ENCODE measurements around the gene MARCHF10.
A peak's percentile ranks its signal among the peaks of the same experiment; 100 is the strongest.
"Not testable (repeated sequence)": the region's sequence is repeated elsewhere in the genome, so short reads cannot be mapped to it uniquely, and the experiment has no call there.

MARCHF10 gene

GRCh38 chr17:62832405-62832804 is 24.3 kb upstream of the MARCHF10 start:
- Histone ChIP-seq H3K4me2 (no peak overlapping the region), H3K4me1 (peaks cover 21% of the 10 kb centered on the region), H3K27me3 (no peaks in the 10 kb centered on the region), H3K9ac (no peak overlapping the region), H3K27ac (no peak overlapping the region), H3K9me3 (no peaks in the 10 kb centered on the region), H4K20me1 (no peaks in the 10 kb centered on the region), H3K36me3 (no peaks in the 10 kb centered on the region), H3K4me3 (no peak overlapping the region)
- no peak for TF ChIP-seq Cebpa-rat (IDR thresholded peaks at IDR 0.05)

GRCh38 chr17:62831066-62831465 is 23.0 kb upstream of the MARCHF10 start:
- not testable (repeated sequence) for H3K4me3 ChIP-seq, H3K36me3 ChIP-seq, H3K27ac ChIP-seq, H4K20me1 ChIP-seq, H3K4me2 ChIP-seq, H3K9me3 ChIP-seq, H3K27me3 ChIP-seq, H3K9ac ChIP-seq
- peaks cover 30% of the 10 kb centered on the region for H3K4me1 ChIP-seq

- peak overlapping the region; percentile 25; the same call in 1 of the 2 replicates for H3K27ac ChIP-seq
- no peak overlapping the region for H3K4me3 ChIP-seq
- H3K36me3 ChIP-seq, result no peaks in the 10 kb centered on the region
- H3K9me3 ChIP-seq, result no peaks in the 10 kb centered on the region
- no peaks in the 10 kb centered on the region for H3K27me3 ChIP-seq
- TF ChIP-seq Cebpa-rat (IDR thresholded peaks at IDR 0.05), result no peak
- H4K20me1 ChIP-seq, result no peaks in the 10 kb centered on the region
- peaks cover 30% of the 10 kb centered on the region for H3K4me1 ChIP-seq
- peak overlapping the region; percentile 5; the same call in 1 of the 2 replicates for H3K9ac ChIP-seq
- peak overlapping the region; percentile 61 for H3K4me2 ChIP-seq
Measured at GRCh38 chr17:62827746-62828485, 19.8 kb upstream of the MARCHF10 start.

GRCh38 chr17:62826956-62827355 is 18.8 kb upstream of the MARCHF10 start:
- H3K27ac ChIP-seq, result no peak overlapping the region

GRCh38 chr17:62825182-62825581 is 17.1 kb upstream of the MARCHF10 start:
- Histone ChIP-seq H3K27me3 (no peaks in the 10 kb centered on the region), H3K27ac (no peak overlapping the region), H4K20me1 (no peaks in the 10 kb centered on the region), H3K9ac (no peak overlapping the region), H3K4me1 (peaks cover 26% of the 10 kb centered on the region), H3K9me3 (no peaks in the 10 kb centered on the region), H3K4me3 (no peak overlapping the region), H3K4me2 (no peak overlapping the region), H3K36me3 (no peaks in the 10 kb centered on the region)
- TF ChIP-seq Cebpa-rat (IDR thresholded peaks at IDR 0.05), result no peak

More at GRCh38 chr17:62826956-62827355, 18.8 kb upstream of the MARCHF10 start:
- Histone ChIP-seq H3K4me3 (no peak overlapping the region), H4K20me1 (no peaks in the 10 kb centered on the region), H3K4me1 (peaks cover 30% of the 10 kb centered on the region), H3K4me2 (peak overlapping the region; percentile 61), H3K27me3 (no peaks in the 10 kb centered on the region), H3K36me3 (no peaks in the 10 kb centered on the region), H3K9me3 (no peaks in the 10 kb centered on the region), H3K9ac (no peak overlapping the region)
- TF ChIP-seq Cebpa-rat (IDR thresholded peaks at IDR 0.05), result no peak

- no peaks in the 10 kb centered on the region for H4K20me1 ChIP-seq
- no peak overlapping the region for H3K27ac ChIP-seq
- H3K4me1 ChIP-seq, result peaks cover 33% of the 10 kb centered on the region
- H3K36me3 ChIP-seq, result no peaks in the 10 kb centered on the region
- H3K4me2 ChIP-seq, result no peak overlapping the region
- H3K27me3 ChIP-seq, result no peaks in the 10 kb centered on the region
- TF ChIP-seq Cebpa-rat (IDR thresholded peaks at IDR 0.05), result no peak
- H3K4me3 ChIP-seq, result no peak overlapping the region
- H3K9me3 ChIP-seq, result no peaks in the 10 kb centered on the region
- no peak overlapping the region for H3K9ac ChIP-seq
Measured at GRCh38 chr17:62824290-62825131, 16.4 kb upstream of the MARCHF10 start.

- Histone ChIP-seq H3K27me3 (no peaks in the 10 kb centered on the region), H3K9me3 (no peaks in the 10 kb centered on the region), H3K4me2 (no peak overlapping the region), H3K4me1 (peaks cover 38% of the 10 kb centered on the region), H4K20me1 (no peaks in the 10 kb centered on the region), H3K27ac (no peak overlapping the region), H3K9ac (no peak overlapping the region), H3K36me3 (no peaks in the 10 kb centered on the region), H3K4me3 (no peak overlapping the region)
- no peak for TF ChIP-seq Cebpa-rat (IDR thresholded peaks at IDR 0.05)
Measured at GRCh38 chr17:62823111-62823893, 15.2 kb upstream of the MARCHF10 start.

- H3K4me2 ChIP-seq, result no peak overlapping the region
Measured at GRCh38 chr17:62822080-62822904, 14.2 kb upstream of the MARCHF10 start.

More at GRCh38 chr17:62822080-62822904, 14.2 kb upstream of the MARCHF10 start:
- Histone ChIP-seq H3K9me3 (no peaks in the 10 kb centered on the region), H3K9ac (no peak overlapping the region), H3K4me3 (no peak overlapping the region), H3K27me3 (no peaks in the 10 kb centered on the region), H3K36me3 (no peaks in the 10 kb centered on the region), H3K4me1 (peaks cover 28% of the 10 kb centered on the region), H3K27ac (no peak overlapping the region), H4K20me1 (no peaks in the 10 kb centered on the region)
- TF ChIP-seq Cebpa-rat (IDR thresholded peaks at IDR 0.05), result no peak

Measured in BLaER1 (cell line).